Ascending aorta (tissue), 2 donors: ENCODE measurements around the gene KRT32. TPM values are rescaled to one million over a fixed set of nuclear protein-coding genes. Genes with fewer than 3 reads are reported as not detected.

Source experiments
- DNase-seq, 2 donors: peaks; one replicate each; pipeline ENCODE4 v3.0.0-alpha.2; 2019; ENCODE audit warnings: low spot score in 2 of 2
- H3K27ac ChIP-seq, 2 donors: fragments of 200-600 bp; sonication (generic); one replicate each; pipeline ENCODE4 v1.5.1; 2016 to 2017; ENCODE audit warnings: mild to moderate bottlenecking in 1 of 2
- H3K27me3 ChIP-seq: fragments of 200-600 bp; sonication (generic); one replicate; pipeline ENCODE4 v1.5.1; 2017
- H3K36me3 ChIP-seq, 2 donors: fragments of 200-600 bp; sonication (generic); one replicate each; pipeline ENCODE4 v1.5.1; 2016
- H3K4me1 ChIP-seq, 2 donors: fragments of 200-600 bp; sonication (generic); one replicate each; pipeline ENCODE4 v1.5.1; 2016 to 2017; ENCODE audit warnings: mild to moderate bottlenecking in 1 of 2
- H3K4me3 ChIP-seq, 2 donors: fragments of 200-600 bp; sonication (generic); one replicate each; pipeline ENCODE4 v1.5.1; 2016 to 2017; ENCODE audit warnings: mild to moderate bottlenecking in 1 of 2
- H3K9me3 ChIP-seq, 2 donors: fragments of 200-600 bp; sonication (generic); one replicate each; pipeline ENCODE4 v1.5.1; 2016
- intact Hi-C: fragments of 100-400 bp; cut with DNase I; formaldehyde crosslinking; loops from one replicate; pipeline ENCODE4 v1.15.1; 2023
- total RNA-seq: library from RNA; depleted of rRNA; stranded (reverse); fragments of >200 nt; gene quantifications from one replicate; pipeline ENCODE4 v1.1.0, GENCODE V29; 2016
- TF ChIP-seq, protein P1 (sequence below), 3 experiments: fragments of 200-600 bp in 2 of 3; fragments of 450-650 bp in 1 of 3; sonication (generic) in 2 of 3; IDR thresholded peaks; one replicate each; pipeline ENCODE4 v1.5.1; 2016 to 2019; ENCODE audit warnings: antibody characterized with exemption in 3 of 3, mild to moderate bottlenecking in 1 of 3, moderate library complexity in 1 of 3

Gene KRT32
- total RNA-seq, 1 donor from 2014 or later = not detected

DNA sequence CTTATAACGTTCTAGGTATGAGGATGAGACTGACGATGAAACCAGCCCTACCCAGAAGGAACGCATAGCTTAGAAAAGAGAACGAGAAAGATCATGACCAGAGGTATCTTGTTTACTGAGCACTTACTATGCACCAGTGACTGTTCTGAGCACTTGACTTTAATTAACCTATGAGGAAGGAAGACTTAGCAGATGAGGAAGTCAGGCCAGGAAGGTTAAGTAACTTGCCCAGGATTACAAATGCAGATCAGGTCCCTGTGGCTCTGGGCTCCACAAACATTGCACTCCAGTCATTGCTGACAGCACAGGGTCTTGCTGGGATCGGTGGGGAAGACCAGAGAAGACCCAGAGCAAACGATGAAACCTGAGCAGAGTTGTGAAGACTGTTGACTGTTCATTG, 31.1 kb upstream of the KRT32 start:
- Histone ChIP-seq H3K4me1 (no peaks in the 10 kb centered on the region), H3K27me3 (no peaks in the 10 kb centered on the region), H3K27ac (no peak overlapping the region), H3K36me3 (no peaks in the 10 kb centered on the region), H3K9me3 (no peaks in the 10 kb centered on the region), H3K4me3 (no peak overlapping the region)
- TF ChIP-seq, protein P1, sequence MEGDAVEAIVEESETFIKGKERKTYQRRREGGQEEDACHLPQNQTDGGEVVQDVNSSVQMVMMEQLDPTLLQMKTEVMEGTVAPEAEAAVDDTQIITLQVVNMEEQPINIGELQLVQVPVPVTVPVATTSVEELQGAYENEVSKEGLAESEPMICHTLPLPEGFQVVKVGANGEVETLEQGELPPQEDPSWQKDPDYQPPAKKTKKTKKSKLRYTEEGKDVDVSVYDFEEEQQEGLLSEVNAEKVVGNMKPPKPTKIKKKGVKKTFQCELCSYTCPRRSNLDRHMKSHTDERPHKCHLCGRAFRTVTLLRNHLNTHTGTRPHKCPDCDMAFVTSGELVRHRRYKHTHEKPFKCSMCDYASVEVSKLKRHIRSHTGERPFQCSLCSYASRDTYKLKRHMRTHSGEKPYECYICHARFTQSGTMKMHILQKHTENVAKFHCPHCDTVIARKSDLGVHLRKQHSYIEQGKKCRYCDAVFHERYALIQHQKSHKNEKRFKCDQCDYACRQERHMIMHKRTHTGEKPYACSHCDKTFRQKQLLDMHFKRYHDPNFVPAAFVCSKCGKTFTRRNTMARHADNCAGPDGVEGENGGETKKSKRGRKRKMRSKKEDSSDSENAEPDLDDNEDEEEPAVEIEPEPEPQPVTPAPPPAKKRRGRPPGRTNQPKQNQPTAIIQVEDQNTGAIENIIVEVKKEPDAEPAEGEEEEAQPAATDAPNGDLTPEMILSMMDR (IDR thresholded peaks at IDR 0.05) = no peak
- no peak for DNase-seq
- intact Hi-C loops = no loop called here

DNA sequence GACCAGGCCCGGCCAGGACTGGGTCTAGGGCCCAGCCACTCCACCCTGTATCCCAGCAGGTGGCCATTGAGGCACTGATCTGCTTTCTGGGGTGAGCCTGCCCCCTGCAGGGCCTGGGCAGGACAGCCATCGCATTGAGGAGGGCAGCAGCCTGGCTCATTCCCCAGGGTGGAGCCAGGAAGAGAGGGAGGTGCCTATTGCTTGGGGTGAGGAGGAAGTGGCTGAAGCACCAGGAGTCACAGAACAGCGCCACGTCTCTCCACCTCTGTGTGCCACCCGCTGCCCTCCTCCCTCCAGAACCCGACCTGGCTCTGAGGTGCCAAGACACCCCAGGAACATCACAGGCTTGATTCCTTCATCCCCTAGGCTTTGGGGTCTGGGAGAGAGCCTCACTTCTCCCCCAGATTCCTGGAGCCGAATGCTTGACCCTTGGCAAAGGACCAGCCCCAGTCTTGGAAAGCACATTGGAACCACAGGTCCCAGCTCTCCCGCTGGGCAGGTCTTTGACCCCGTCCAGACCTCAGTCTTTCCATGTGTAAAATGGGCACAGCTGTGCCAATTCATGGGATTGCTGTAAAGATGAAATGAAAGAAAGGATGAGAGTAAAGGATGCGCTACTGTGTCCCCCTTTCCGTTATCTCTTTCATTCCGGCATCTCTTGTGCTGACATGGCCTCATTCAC, 29.8 kb upstream of the KRT32 start:
- Histone ChIP-seq H3K27ac (no peak overlapping the region), H3K36me3 (no peaks in the 10 kb centered on the region), H3K27me3 (no peaks in the 10 kb centered on the region), H3K9me3 (no peaks in the 10 kb centered on the region), H3K4me3 (no peak overlapping the region), H3K4me1 (no peaks in the 10 kb centered on the region)
- peak; percentile 23 to 71 for DNase-seq
- TF ChIP-seq, protein P1 (IDR thresholded peaks at IDR 0.05) = peak in 2 of 3 experiments; percentile 38 to 41
- intact Hi-C loops = no loop called here

DNA sequence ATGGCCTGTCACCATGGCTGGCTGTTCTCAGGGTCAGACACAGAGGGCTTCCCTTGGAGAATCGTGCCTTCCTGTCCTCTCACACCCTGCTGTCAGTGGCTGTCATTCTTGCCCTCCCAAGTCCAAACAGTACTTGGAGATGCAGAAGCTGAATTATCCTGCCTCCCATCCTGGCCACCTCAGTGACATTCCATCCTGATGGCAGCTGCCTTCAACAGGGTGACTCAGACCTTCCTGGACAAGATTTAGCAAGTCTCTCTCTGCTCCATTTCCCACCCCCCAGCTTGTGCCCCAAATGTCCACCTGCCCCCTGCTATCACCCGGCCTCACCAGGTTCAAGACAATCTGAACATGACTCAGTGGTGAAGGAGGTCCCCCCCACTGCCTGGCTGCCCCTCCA, 27.3 kb upstream of the KRT32 start:
- TF ChIP-seq, protein P1 (IDR thresholded peaks at IDR 0.05) = no peak
- H3K27ac ChIP-seq = no peak overlapping the region
- H3K4me1 ChIP-seq = no peaks in the 10 kb centered on the region
- no peak for DNase-seq
- no peak overlapping the region for H3K4me3 ChIP-seq
- no peaks in the 10 kb centered on the region for H3K27me3 ChIP-seq
- no peaks in the 10 kb centered on the region for H3K36me3 ChIP-seq
- intact Hi-C loops = no loop called here
- H3K9me3 ChIP-seq = no peaks in the 10 kb centered on the region

DNA sequence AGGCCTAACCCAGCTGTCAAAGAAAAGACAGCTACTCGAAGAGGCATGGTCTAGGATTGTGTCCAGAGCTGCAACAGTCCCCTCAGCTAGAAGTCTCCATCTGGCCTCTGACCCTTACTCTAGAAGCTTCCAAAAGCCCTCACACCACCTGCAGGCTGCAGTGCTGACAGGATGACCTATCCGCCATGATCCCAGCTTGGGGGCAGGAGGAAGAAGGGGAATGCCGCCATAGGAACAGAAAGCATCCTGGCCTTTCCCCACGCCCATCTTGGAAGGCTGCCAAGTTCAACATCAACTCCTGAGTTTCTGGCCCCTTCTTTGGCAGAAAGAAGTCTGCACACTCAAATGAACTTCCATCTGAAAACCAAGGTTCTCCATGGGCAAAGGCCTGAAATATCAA, 25.6 kb upstream of the KRT32 start:
- no peak for DNase-seq
- TF ChIP-seq, protein P1 (IDR thresholded peaks at IDR 0.05) = no peak
- Histone ChIP-seq H3K27ac (no peak overlapping the region), H3K4me1 (no peaks in the 10 kb centered on the region), H3K4me3 (no peak overlapping the region), H3K9me3 (no peaks in the 10 kb centered on the region), H3K36me3 (no peaks in the 10 kb centered on the region), H3K27me3 (no peaks in the 10 kb centered on the region)
- intact Hi-C loops = no loop called here

DNA sequence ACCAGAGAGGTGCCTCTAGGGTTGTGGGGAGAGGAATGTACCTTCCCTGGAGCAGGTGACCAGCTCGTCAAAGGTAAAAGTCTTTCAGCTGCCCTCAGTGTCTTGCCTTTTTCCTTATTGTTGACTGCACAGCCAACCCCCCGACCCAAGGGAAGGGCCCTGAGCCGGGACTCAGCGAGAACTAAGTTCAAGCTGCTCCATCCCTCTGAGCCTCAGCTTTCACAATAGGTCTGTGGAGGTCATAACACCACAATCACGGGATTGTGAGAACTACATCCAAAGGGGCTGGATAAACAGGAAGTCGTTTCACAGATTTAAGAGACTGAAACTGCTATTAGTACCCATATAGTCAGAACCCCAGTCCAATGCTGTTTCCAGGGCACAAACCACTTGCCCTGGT, 25.2 kb upstream of the KRT32 start:
- Histone ChIP-seq H3K4me3 (no peak overlapping the region), H3K27me3 (no peaks in the 10 kb centered on the region), H3K36me3 (no peaks in the 10 kb centered on the region), H3K9me3 (no peaks in the 10 kb centered on the region), H3K27ac (no peak overlapping the region), H3K4me1 (no peaks in the 10 kb centered on the region)
- no peak for DNase-seq
- intact Hi-C loops = no loop called here
- TF ChIP-seq, protein P1 (IDR thresholded peaks at IDR 0.05) = no peak

DNA sequence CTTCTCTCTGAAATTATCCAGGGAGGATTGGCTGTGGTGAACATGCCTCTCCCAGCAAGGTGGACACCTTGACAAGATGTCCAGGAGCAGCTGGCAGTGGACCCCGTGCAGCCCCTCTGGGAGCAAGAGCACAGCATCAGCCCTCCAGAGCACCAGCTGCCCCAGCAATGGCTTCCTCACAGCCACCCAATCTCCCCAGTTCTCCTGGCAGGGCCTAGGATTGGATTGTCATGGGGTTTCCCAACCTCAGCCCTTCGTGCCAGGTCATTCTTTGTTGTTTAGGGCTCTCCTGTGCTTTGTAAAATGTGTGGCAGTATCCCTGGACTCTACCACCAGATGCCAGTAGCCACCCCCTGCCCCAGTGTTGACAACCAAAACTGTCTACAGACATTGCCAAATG, 24.3 kb upstream of the KRT32 start:
- Histone ChIP-seq H3K36me3 (no peaks in the 10 kb centered on the region), H3K4me3 (no peak overlapping the region), H3K9me3 (no peaks in the 10 kb centered on the region), H3K4me1 (no peaks in the 10 kb centered on the region), H3K27me3 (no peaks in the 10 kb centered on the region), H3K27ac (no peak overlapping the region)
- no peak for DNase-seq
- TF ChIP-seq, protein P1 (IDR thresholded peaks at IDR 0.05) = no peak
- intact Hi-C loops = no loop called here
